SW480 (cell line): ENCODE measurements around the gene GINS3.
"Not testable (repeated sequence)": the region's sequence is repeated elsewhere in the genome, so short reads cannot be mapped to it uniquely, and the experiment has no call there.

Source experiments
- DNase-seq: peaks from one replicate; pipeline ENCODE4 v3.0.0-alpha.2; 2016; ENCODE audit warnings: low spot score

Gene GINS3

GRCh38 chr16:58389724-58390123 is 2.5 kb upstream of the GINS3 start:
- no peak for DNase-seq

GRCh38 chr16:58393138-58393504 is 850 bp downstream of the GINS3 start:
- peak; percentile 20 for DNase-seq

- not testable (repeated sequence) for DNase-seq
Measured at GRCh38 chr16:58396897-58397296, 4.6 kb downstream of the GINS3 start.

GRCh38 chr16:58399718-58400633 is 7.7 kb downstream of the GINS3 start:
- no peak for DNase-seq

- DNase-seq = not testable (repeated sequence)
Measured at GRCh38 chr16:58401305-58401704, 9.0 kb downstream of the GINS3 start.

- no peak for DNase-seq
Measured at GRCh38 chr16:58402796-58403195, 10.5 kb downstream of the GINS3 start.

GRCh38 chr16:58409316-58409973 is 17.2 kb downstream of the GINS3 start:
- no peak for DNase-seq

GRCh38 chr16:58411336-58411735 is 19.1 kb downstream of the GINS3 start:
- DNase-seq = no peak

- DNase-seq = no peak
Measured at GRCh38 chr16:58411736-58412614, 19.7 kb downstream of the GINS3 start.

- not testable (repeated sequence) for DNase-seq
Measured at GRCh38 chr16:58412615-58412970, 20.3 kb downstream of the GINS3 start.

GRCh38 chr16:58413359-58413758 is 21.1 kb downstream of the GINS3 start:
- no peak for DNase-seq

- DNase-seq = no peak
Measured at GRCh38 chr16:58415003-58415402, 22.7 kb downstream of the GINS3 start.

GRCh38 chr16:58415961-58416360 is 23.7 kb downstream of the GINS3 start:
- not testable (repeated sequence) for DNase-seq

GRCh38 chr16:58417035-58417434 is 24.8 kb downstream of the GINS3 start:
- DNase-seq = no peak

- no peak for DNase-seq
Measured at GRCh38 chr16:58417600-58417999, 25.3 kb downstream of the GINS3 start.

- DNase-seq = no peak
Measured at GRCh38 chr16:58418026-58418425, 25.8 kb downstream of the GINS3 start.

GRCh38 chr16:58418601-58419000 is 26.3 kb downstream of the GINS3 start:
- DNase-seq = no peak

GRCh38 chr16:58419241-58419990 is 27.1 kb downstream of the GINS3 start:
- no peak for DNase-seq

- DNase-seq = no peak
Measured at GRCh38 chr16:58421059-58421458, 28.8 kb downstream of the GINS3 start.

GRCh38 chr16:58421529-58421928 is 29.3 kb downstream of the GINS3 start:
- no peak for DNase-seq

GRCh38 chr16:58422809-58423208 is 30.5 kb downstream of the GINS3 start:
- DNase-seq = no peak

GRCh38 chr16:58425245-58425644 is 33.0 kb downstream of the GINS3 start:
- no peak for DNase-seq
